ENCODE data around the gene GAL3ST3.
"Not testable (repeated sequence)": the region's sequence is repeated elsewhere in the genome, so short reads cannot be mapped to it uniquely, and the experiment has no call there.

Gene GAL3ST3, protein sequence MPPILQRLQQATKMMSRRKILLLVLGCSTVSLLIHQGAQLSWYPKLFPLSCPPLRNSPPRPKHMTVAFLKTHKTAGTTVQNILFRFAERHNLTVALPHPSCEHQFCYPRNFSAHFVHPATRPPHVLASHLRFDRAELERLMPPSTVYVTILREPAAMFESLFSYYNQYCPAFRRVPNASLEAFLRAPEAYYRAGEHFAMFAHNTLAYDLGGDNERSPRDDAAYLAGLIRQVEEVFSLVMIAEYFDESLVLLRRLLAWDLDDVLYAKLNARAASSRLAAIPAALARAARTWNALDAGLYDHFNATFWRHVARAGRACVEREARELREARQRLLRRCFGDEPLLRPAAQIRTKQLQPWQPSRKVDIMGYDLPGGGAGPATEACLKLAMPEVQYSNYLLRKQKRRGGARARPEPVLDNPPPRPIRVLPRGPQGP

DNA sequence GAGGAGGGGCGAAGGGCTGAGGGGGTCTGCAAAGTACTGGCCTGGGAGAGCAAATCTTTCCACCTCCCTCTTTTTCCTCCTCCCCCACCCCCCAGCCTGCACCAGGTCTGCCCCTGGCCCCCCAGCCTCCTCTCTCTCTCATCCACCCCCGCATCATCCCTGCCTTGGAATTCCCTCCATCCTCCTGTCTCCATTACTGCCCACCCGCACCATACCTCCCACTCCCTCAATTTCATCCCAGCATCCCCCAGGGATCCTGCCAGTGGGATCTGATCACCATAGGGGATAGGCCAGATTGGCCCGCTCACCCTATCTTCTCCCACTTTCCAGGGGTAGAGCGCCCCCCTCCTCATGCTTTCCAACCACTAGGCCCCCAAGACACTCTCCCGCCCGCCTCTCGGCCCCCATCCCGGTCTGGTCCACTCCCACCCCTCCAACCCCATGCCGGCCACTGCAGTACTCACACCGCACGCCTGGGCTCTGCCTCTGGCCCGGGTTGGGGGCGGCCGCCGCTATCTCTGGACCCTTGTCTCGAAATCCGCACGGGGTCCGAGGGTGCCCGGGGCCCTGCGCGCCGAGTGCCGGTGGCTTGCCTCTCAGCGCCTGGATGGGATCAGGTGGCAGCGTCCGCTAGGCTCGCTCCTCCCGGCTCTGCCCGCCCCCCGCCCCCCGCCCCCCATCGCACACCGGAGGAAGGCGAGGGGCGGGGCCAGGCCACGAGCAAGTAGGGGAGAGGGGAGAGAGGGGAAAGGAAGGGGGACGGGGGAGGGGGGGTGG, at the start of gene GAL3ST3:
GAL3ST3 (minus strand) TSS at position 615 of the 777 bp plus-strand sequence. CDS start 3,746 bp downstream, outside the sequence.
- DNase-seq = no peak

DNA sequence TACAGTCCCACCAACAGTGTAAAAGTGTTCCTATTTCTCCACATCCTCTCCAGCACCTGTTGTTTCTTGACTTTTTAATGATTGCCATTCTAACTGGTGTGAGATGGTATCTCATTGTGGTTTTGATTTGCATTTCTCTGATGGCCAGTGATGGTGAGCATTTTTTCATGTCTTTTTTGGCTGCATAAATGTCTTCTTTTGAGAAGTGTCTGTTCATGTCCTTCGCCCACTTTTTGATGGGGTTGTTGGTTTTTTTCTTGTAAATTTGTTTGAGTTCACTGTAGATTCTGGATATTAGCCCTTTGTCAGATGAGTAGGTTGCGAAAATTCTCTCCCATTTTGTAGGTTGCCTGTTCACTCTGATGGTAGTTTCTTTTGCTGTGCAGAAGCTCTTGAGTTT, 43.2 kb upstream of the GAL3ST3 start:
- DNase-seq = not testable (repeated sequence)

DNA sequence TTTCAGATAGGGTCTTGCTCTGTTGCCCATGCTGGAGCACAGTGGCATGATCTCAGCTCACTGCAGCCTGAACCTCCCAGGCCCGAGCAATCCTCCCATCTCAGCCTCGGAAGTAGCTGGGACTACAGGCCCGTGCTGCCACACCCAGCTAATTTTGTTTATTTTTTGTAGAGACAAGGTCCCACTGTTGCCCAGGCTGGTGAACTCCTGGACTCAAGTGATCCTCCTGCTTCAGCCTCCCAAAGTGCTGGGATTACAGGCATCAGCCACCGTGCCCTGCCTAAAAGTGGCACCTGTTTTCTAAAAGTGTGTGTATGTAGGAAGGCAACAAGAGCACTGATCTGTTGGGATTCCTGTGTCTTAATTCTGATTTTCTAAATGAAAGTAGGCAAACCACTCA, 41.3 kb upstream of the GAL3ST3 start:
- no peak for DNase-seq

DNA sequence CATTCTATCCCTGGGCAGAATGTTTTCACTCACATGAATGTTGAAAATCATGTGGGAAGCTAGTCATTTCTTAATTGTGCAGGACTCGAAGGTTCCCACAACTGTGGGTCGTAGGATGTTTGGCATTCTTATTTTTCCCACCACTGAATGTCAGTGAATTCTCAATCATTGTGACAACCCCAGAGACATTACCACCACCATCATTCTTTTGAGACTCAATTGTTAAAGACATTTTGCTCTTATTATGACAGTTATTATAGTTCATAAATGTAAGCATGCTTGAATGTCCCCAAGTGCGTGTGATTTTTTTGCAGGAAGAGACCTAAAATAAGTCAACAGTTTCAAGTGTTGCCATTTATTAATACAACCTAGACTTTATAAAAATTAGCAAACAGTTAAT, 40.1 kb upstream of the GAL3ST3 start:
- no peak for DNase-seq

DNA sequence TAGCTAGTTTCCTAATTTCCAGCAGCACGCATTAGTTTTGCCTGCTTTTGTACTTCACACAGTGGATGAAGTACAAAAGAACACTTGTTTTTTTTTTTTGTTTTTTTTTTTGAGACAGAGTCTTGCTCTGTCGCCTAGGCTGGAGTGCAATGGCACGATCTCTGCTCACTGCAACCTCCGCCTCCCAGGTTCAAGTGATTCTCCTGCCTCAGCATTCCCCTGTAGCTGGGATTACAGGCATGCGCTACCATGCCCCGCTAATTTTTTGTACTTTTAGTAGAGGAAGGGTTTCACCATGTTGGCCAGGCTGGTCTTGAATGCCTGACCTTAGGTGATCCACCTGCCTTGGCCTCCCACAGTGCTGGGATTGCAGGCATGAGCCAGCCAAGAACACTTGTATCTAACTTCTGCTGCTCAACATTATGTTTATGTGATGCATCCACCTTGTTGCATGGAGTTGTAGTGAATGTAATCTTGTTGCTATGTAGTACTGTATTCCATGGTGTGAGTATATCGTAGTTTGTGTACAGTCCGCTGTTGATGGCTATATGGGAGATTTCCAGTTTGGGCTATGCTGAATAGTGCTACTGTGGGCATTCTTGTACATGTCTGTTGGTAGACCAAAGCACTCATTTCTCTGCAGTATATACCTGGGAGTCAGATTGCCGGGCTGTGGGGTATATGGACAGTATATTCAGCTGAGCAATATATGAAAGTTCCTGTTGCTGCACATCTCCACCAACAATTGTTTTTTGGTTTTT, 38.4 kb upstream of the GAL3ST3 start:
- DNase-seq = no peak

DNA sequence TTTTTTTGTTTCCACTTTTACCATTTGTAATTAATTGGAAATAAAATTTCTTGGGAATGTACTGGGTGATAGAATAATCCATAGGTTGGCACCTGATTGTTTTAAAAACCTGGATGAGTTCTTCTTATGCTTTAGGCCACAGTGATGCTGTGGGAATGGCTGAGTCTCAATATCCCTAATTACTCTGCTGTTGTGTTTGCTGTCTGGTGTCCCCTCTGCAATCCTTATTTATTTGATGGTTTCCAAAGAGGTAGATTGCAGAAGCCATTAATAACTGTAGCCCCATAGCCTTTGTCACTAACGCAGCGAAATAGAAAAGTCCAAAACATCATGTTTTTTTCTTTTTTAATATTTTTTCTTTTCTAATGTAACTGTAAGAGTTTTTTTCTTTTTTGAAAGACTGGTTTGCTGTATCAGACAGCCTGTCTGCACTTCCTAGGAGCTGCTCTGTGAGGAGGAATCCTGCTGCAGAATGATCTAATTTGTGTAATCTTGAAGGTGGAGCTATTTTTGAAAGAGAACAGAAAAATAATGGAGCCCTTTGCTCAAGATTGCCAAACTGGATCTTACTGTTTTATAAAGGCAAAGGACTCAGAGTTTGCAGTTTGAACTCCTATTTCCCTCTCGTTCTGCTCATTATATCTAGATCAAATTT, 36.0 kb upstream of the GAL3ST3 start:
- DNase-seq = no peak

DNA sequence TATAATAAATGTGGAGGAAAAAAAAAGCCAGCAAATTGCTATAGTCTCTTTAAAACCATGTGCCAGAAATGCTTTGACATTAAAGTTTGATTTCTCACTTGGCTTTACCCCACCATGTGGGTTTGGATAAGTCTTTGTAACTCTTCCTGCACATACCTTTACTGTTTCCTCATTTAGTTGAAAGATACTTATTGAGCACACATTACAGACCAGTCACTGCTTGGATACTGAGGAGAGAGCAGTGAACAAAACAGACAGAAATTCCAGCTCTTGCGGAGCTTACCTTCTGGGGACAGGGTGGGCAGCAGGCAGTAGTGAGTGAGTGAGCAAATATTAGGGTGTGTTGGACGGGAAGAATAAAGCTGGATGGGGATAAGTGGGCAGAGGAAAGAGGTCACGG, 34.8 kb upstream of the GAL3ST3 start:
- DNase-seq = no peak

DNA sequence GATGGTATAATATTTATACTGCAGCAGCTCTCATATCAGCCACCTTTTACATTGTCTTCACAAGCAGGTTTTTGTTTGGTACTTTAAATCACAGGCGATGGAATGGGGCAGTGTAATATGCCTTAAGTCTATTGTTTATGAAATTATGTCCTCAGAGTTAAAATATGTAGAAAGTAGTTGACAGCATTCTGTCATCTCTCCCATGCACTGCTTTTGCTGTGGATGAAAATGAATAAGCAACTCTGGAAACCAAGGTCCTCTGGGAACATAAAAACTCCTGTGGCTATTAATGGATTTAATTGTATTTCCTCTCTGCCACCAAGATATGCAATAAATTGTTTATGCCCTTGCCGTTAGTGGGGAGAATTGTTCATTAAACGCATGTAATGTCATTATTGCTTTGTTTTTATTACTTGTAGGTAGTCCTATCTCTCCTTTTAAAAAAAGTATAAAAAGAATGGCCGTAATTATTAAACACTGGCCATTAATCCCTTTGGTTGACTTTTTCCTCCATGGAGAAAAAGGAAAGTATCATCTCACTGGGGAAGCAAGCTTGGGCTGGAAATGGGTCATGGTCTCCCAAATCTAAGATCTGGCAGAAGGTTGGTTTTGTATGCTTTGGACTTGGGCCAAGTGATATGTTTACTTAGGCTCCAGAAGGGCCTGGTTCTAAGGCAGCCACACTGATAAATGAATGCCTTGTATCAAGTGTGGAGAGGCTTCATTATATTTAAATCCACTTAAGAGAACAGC, 34.2 kb upstream of the GAL3ST3 start:
- DNase-seq = no peak

DNA sequence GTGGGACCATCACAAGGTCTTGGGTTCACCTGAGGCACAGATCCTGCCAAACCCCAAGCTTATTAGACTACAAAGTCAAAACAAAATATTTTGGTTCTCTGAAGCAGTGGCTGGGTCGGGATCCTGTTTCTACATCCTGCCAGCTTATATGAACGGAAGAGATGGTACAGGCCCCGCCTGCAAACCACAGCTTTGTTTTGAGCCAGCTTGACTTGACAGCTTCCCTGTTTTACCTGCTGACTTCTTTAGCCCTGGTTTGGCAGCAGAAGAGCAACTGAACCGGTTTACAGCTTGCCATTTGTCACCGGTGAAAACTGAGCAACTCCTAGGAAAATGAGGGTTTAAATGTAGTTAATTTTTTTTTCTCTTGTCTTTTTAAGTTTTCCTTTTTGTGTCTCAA, 32.5 kb upstream of the GAL3ST3 start:
- DNase-seq = peak; percentile 80 to 81

DNA sequence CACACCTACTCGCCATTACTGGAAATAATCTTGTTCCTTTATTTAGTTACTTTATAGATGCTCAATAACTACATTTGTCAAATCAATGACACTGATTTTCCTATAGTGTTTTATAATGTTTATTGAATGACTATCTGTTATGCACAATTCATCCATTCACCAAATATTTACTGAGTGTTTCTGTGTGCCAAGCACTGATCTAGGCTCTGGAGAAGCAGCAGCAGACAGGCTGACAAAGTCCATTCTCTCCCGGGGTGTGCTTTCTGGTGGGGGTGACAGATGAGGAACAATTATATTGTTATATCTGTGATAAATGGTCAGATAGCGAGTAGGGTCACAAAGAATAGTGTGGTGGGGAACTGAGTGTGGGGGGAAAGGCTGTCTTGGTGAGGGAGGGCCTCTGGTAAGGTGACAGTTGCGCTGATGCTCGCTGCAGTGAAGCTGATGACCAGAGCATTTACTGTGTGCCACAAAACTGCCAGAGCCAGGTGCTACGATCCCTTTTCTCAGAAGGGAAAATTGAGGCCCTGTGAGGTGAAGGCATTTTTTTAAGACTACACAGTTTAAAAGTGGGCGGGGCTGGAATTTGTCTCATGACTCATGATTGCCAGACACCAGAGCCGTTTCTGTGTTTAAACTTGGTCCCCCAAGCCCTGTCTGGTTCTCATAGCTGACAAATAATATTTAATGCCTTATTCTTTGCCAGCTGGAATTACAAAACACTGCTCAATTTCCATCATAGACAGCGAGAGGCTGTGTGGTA, 31.3 kb upstream of the GAL3ST3 start:
- DNase-seq = peak; percentile 68 to 70

DNA sequence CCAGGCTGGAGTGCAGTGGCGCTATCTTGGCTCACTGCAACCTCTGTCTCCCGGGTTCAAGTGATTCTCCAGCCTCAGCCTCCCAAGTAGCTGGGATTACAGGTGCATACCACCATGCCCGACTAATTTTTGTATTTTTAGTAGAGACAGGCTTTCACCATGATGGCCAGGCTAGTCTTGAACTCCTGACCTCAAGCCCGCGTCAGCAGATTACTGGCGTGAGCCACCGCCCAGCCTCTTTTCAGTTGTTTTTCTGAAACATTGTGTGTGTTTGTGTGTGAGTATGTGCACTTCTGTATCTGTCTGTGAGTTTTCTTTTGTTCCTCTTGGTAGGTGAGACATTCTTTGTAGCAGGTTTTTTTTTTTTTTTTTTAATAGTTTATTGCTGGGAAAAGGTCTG, 30.0 kb upstream of the GAL3ST3 start:
- peak in 1 of 2 donors; percentile 14 for DNase-seq

DNA sequence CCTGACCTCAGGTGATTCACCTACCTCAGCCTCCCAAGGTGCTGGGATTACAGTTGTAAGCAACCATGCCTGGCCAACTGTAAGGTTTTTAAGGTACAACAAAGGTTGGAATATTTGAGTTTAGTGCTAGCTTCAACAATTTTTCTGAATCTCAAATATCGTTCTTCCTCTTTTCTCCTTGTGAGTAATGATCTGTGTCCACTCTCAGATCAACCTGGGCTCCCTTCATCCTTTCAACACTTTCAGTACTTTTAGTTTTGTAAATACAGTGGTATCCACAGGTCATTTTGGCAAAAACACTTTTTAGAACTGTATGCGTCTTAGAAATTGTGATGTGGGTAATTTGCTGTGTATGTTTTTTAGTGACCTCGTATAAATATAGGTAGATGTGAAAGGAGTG, 29.0 kb upstream of the GAL3ST3 start:
- no peak for DNase-seq

DNA sequence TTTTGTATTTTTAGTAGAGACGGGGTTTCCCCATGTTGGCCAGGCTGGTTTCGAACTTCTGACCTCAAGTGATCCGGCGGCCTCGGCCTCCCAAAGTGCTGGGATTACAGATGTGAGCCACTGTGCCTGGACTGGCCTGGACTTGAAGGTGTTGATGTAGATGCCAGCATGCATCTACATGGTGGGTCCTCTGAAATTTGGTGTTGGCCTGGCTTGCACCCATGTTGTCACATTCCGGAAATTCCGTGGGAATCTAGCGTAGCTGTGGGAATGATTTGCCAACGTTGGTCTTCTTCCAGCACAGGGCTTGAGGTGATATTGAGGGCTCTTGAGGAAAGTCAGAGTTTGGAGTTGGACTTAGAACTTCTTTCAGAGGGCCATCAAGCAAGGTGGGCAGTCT, 27.6 kb upstream of the GAL3ST3 start:
- DNase-seq = no peak

DNA sequence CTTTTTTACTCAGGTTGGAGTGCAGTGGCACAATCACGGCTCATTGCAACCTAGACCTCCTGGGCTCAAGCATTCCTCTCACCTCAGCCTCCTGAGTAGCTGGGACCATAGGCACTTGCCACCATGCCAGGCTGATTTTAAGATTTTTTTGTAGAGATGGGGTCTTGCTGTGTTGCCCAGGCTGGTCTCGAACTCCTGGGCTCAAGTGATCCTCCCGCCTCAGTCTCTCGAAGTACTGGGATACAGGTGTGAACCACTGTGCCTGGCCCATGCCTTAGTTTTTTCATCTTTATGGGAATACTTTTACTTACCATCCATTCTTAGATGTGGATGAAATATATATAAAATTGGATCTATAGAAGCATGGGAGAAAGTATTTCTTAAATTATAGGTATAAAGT, 26.3 kb upstream of the GAL3ST3 start:
- no peak for DNase-seq

DNA sequence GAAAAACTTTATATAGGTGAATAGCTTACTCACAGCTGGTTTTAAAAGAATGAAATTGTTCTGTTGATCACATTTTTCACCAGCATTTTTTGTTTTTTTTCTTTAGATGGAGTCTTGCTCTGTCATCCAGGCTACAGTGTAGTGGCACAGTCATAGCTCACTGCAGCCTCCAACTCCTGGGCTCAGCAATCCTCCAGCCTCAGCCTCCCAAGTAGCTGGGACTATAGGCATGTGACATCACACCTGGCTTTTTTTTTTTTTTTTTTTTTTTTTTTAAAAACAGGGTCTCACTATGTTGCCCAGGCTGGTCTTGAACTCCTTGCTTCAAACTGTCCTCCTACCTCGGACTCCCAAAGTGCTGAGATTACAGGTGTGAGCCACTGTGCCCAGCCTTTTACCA, 24.7 kb upstream of the GAL3ST3 start:
- DNase-seq = no peak

DNA sequence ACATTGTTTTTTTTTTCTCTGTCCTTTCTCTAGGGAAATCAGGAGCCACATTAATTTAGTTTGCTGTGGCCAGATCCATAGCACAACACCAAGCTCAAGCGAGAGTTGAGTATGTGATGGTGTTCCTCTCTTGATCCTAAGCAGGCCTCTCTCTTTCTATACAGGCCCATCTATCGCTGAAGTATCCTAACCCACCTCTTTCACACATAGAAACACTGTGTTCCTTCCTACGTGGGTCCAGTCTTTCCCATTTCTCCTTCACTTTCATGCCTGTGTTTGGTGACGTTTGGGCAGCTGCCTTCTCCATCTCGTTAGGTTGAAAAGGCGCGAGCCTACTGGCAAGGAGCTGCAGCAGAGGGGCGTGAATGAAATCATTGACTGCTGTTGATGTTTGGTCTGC, 23.6 kb upstream of the GAL3ST3 start:
- DNase-seq = no peak

DNA sequence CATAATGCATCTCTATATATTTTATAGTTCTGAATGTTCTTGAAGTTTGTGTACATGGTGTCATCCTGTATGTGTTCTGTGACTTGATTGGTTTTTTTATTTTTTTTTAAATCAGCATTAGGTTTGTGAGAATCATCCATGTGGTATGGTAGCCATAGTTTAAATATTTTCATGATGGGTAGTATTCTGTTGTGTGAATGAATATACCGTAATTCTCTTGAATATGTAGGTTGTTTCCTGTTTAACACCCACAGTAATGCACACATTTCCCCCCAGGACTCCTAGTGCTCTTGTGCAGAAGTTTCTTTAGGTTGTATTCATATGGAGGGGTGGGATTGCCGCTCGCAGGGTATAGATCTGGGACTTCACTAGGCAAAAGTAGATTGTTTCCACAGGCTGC, 23.1 kb upstream of the GAL3ST3 start:
- no peak for DNase-seq

DNA sequence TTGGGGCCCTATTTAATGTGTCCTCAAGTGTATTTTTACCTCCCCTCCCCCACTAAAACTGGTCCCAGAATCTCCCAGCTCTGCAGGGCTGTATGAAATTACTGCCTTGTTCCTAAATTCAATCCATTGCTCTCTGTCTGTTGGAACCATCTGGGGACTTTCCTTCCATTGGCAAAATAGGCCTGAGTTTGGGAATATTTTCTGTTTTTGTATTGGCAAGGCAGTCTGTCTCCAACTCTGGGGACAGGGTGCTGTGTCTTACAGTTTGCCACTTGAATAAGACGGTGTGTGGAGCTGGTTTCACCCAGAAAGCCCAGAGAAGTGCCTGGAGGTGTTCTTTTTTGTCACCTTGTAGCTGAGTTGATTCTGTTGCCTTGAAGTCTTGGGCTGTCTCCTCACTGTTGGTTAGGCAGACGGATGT, 22.4 kb upstream of the GAL3ST3 start:
- peak in 1 of 2 donors; percentile 29 for DNase-seq

DNA sequence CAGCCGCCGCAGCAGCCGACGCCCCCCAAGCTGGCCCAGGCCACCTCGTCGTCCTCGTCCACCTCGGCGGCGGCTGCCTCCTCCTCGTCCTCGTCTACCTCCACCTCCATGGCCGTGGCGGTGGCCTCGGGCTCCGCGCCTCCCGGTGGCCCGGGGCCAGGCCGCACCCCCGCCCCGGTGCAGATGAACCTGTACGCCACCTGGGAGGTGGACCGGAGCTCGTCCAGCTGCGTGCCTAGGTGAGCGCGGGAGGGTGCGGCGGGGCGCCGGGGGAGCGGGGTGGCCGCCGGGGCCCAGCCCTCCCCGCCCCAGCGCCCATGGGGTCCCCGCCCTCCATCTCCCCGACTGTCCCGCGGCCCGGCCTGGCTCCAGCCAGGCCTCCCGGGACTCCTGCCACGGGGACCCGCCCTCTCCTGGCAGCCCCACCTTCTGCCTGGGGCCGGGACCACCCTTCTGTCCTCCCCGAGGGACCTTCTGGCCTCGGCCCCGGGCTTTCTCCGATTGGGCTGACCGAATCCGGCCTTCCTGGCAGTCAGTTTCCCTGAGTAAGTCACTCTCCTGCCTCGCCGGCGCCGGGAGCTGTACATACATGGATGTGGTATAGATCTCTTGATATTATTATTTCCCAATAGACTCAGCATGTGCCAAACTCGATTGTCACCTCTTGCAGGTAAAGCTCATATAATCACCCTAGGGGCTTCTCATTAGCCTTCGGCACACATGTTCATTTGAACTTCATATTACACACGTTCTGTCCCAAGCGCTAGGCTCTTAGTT, 21.8 kb upstream of the GAL3ST3 start:
- peak in 1 of 2 donors; percentile 23 for DNase-seq

All from CD4-positive, alpha-beta T cell treated with Interleukin-1 beta for 1 hour (primary cell).